GM10266 (cell line): ENCODE measurements around the gene POFUT2.

Experiments used
- DNase-seq: peaks from one replicate; pipeline ENCODE4 v3.0.0; 2012; ENCODE audit errors: extremely low spot score
- CTCF ChIP-seq: IDR thresholded peaks from 2 replicates; pipeline ENCODE4 v1.5.1; 2012; ENCODE audit warnings: mild to moderate bottlenecking, low read depth; ENCODE audit not compliant: control insufficient read depth, insufficient read depth; ENCODE audit errors: missing control alignments

POFUT2 gene

DNA sequence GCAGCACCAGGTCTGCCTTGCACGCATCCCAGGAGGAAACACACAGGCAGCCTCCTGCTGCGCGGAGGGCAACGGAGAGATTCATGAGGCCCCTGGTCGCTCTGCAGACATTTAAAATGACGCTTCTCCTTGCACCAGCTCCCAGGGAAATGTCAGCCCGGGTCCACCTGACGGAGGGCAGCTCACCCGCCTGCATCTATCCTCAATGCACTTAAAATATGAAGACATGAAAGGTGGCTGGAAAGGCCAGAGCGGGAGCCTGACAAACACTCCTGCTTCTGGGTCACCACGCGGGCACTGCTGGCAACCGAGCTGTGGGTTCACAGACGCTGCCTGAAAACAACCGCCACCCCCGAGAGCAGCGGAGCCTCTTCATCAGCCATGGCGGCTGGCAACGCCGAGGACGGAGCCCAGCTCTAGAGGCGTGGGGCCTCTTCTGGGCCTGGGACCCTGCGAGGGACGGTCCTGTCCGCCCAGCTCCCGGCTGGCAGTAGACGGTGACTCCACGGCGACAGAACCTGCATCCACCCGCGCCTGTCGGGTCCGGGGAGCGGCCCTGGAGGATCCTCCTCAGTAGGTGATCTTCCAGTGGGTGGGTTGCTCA is 22.7 kb downstream of the POFUT2 start:
- DNase-seq = no peak
- TF ChIP-seq CTCF = no peak

DNA sequence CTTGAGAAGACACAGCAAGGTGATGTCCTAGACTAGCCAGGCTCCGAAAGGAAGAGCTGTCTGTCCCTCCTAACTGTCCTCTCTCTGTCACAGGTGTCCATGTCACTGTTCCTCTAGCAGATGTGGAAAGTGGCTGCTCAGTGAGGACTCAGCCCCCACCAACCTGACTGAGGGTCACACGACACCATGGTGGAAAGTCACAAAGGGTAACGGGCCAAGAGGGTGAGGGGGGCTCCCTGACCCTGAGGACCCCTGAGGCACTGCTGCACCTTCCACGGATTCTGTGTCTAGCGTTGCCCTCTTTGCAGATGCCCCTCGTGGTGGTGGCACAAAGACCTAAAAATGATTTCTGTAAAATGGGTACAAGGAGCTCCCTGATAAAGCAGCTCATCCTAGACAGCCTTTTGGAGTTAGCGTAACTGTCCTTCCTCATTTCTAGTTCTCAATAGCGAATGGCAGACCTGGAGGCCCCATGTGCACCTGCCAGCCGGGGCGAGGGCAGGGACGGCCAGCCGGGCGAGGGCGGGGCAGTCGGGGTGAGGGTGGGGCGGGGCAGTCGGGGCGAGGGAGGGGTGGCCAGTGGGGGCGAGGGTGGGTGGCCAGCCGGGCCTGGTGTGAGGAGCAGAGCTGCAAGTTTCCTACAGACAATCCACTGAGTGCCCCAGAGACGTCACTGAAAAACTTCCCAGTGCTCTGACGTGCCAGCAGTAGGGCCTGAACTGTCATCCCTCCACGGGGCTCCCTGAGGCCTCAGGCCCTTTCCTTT is 23.4 kb downstream of the POFUT2 start:
- no peak for TF ChIP-seq CTCF
- DNase-seq = no peak

- TF ChIP-seq CTCF = no peak
Measured at GRCh38 chr21:45263534-45263933, 24.2 kb downstream of the POFUT2 start.

GRCh38 chr21:45262616-45263015 is 25.1 kb downstream of the POFUT2 start:
- TF ChIP-seq CTCF = no peak
- no peak for DNase-seq

More at GRCh38 chr21:45263534-45263933, 24.2 kb downstream of the POFUT2 start:
- no peak for DNase-seq

GRCh38 chr21:45262041-45262581 is 25.6 kb downstream of the POFUT2 start:
- no peak for DNase-seq
- TF ChIP-seq CTCF = no peak

DNA sequence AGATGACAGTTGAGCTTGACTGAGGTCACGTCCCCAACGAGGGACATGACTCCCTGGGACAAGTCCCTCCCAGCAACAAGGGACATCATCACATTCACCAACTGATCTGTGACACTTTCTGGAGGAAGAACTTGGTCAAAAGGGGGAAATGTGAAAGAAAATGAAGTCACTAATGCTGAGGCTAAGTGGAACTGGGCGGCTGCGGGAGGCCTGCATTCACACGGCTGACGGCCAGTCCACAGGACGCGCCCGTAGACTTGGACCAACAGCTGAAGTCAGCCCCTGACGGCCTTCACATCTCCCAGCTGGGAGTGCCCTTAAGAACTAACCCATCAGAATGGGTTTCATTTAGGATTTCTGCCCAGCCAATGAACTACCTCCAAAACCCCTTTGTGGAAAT is 26.6 kb downstream of the POFUT2 start:
- TF ChIP-seq CTCF = no peak
- DNase-seq = no peak
